ENCODE results near the gene MS4A3. TPM values are rescaled to one million over a fixed set of nuclear protein-coding genes. Genes with fewer than 3 reads are reported as not detected.
"Not testable (repeated sequence)": the region's sequence is repeated elsewhere in the genome, so short reads cannot be mapped to it uniquely, and the experiment has no call there.

The MS4A3 gene
- total RNA-seq, result not detected

GRCh38 chr11:60056349-60056969 is at the start of gene MS4A3:
MS4A3 (plus strand) TSS chr11:60056665; CDS start chr11:60061161, 4,496 bp downstream.
- no peak for DNase-seq

GRCh38 chr11:60016881-60017280 is 39.6 kb upstream of the MS4A3 start, which contains the start of gene OOSP4B:
OOSP4B (plus strand) TSS chr11:60017181.
- no peak for DNase-seq

GRCh38 chr11:60018058-60018457 is 38.4 kb upstream of the MS4A3 start:
- DNase-seq, result no peak

- DNase-seq, result not testable (repeated sequence)
Measured at GRCh38 chr11:60020376-60020775, 36.1 kb upstream of the MS4A3 start.

- no peak for DNase-seq
Measured at GRCh38 chr11:60029015-60029632, 27.3 kb upstream of the MS4A3 start.

GRCh38 chr11:60040109-60040508 is 16.4 kb upstream of the MS4A3 start, which contains the start of gene OOSP2:
OOSP2 (plus strand) TSS chr11:60040409; CDS start chr11:60040460, 51 bp downstream.
- DNase-seq, result no peak

- not testable (repeated sequence) for DNase-seq
Measured at GRCh38 chr11:60050422-60050821, 6.0 kb upstream of the MS4A3 start.

- DNase-seq, result not testable (repeated sequence)
Measured at GRCh38 chr11:60050839-60051238, 5.6 kb upstream of the MS4A3 start.

- DNase-seq, result no peak
Measured at GRCh38 chr11:60059052-60059451, 2.6 kb downstream of the MS4A3 start.

GRCh38 chr11:60059521-60060240 is 3.2 kb downstream of the MS4A3 start:
- no peak for DNase-seq

GRCh38 chr11:60064111-60064510 is 7.6 kb downstream of the MS4A3 start:
- DNase-seq, result no peak

- DNase-seq, result no peak
Measured at GRCh38 chr11:60065801-60066200, 9.3 kb downstream of the MS4A3 start.

- no peak for DNase-seq
Measured at GRCh38 chr11:60069450-60069849, 13.0 kb downstream of the MS4A3 start.

GRCh38 chr11:60071644-60072043 is 15.2 kb downstream of the MS4A3 start:
- DNase-seq, result not testable (repeated sequence)

- no peak for DNase-seq
Measured at GRCh38 chr11:60077216-60077817, 20.9 kb downstream of the MS4A3 start.

- no peak for DNase-seq
Measured at GRCh38 chr11:60077981-60078380, 21.5 kb downstream of the MS4A3 start.

GRCh38 chr11:60078745-60079144 is 22.3 kb downstream of the MS4A3 start:
- DNase-seq, result no peak

- DNase-seq, result no peak
Measured at GRCh38 chr11:60080535-60080934, 24.1 kb downstream of the MS4A3 start.

GRCh38 chr11:60084631-60085273 is 28.3 kb downstream of the MS4A3 start:
- DNase-seq, result no peak

- DNase-seq, result no peak
Measured at GRCh38 chr11:60085909-60086308, 29.4 kb downstream of the MS4A3 start.

- DNase-seq, result no peak
Measured at GRCh38 chr11:60087239-60087638, 30.8 kb downstream of the MS4A3 start.

- DNase-seq, result no peak
Measured at GRCh38 chr11:60088364-60088763, 31.9 kb downstream of the MS4A3 start, which contains the start of gene MS4A2. MS4A2 (plus strand) TSS chr11:60088664; CDS start chr11:60088766, 102 bp downstream.
